ENCODE measurements around the gene PTGDR2. TPM values are rescaled to one million over a fixed set of nuclear protein-coding genes. Genes with fewer than 3 reads are reported as not detected.

Gene PTGDR2
- total and polyA plus RNA-seq, 2 experiments from 2014 or later, result 0.06 TPM; not detected in 1

DNA sequence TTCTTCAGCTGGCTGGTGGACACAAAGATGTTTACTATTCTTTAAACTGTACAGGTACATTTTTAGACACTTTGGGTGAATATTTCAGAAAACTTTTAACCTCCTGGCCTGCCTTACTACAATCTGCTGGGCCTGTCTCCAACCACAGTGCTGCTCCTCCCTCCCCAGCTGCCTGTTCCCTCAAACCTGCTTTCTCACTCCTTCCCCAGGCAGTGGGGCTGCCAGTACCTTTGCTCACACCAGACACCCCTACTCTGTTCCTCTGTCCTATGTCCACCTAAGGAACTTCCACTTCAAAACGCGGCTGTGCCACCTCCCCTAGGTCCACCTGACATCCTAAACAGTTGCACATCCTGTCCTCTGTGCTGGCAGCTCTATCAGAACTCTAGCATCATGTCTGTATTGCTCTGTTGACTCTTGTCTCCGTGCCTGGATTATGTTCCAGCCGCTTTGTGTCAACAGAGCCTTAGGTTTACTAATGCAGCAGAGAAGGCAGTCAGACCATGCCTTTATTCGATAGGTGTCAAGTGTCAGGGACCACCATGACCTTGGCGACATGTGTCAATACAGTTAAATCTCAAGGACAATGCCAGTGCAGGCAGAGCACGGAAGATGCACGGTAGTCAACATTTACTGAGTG, 25.0 kb upstream of the PTGDR2 start:
- no peak for DNase-seq
- no peaks in the 10 kb centered on the region for H3K79me2 ChIP-seq (ENCODE audit: insufficient read depth)
- H3K27me3 ChIP-seq (replicated peaks; ENCODE audit: insufficient read depth), result no peaks in the 10 kb centered on the region
- H3K9me3 ChIP-seq (ENCODE audit: low read depth), result no peaks in the 10 kb centered on the region
- H4K20me1 ChIP-seq (ENCODE audit: insufficient read depth), result no peaks in the 10 kb centered on the region
- H3K36me3 ChIP-seq (ENCODE audit: low read depth), result no peaks in the 10 kb centered on the region
- H3K4me1 ChIP-seq (ENCODE audit: insufficient read depth), result no peaks in the 10 kb centered on the region
- no peak overlapping the region for H3K4me2 ChIP-seq (ENCODE audit: unreplicated experiment)
- no peak overlapping the region for H3K9ac ChIP-seq
- H2AFZ ChIP-seq, result no peak overlapping the region
- in situ Hi-C loops (cut with MboI), result no loop called here
- H3K4me3 ChIP-seq, result no peak overlapping the region
- no peaks in the 10 kb centered on the region for H3F3A ChIP-seq (ENCODE audit: insufficient read depth)
- no peaks in the 10 kb centered on the region for H3K9me2 ChIP-seq (ENCODE audit: insufficient read depth)
- TF ChIP-seq EZH2phosphoT487 (IDR thresholded peaks at IDR 0.05; ENCODE audit: insufficient read depth, low read depth), result no peak
- no peak for TF ChIP-seq EZH2 (IDR thresholded peaks at IDR 0.05; ENCODE audit: insufficient read depth, poor library complexity, severe bottlenecking)
- no peak overlapping the region for H3K27ac ChIP-seq
- 76% methylated on average over 8 of the region's 8 CpGs for WGBS, 2 experiments (ENCODE audit: low coverage in 1 of 2, low lambda C conversion rate in 2 of 2, missing lambda C conversion rate in 2 of 2)

GRCh38 chr11:60879971-60880588, 24.3 kb upstream of the PTGDR2 start:
- no peaks in the 10 kb centered on the region for H3K27me3 ChIP-seq (replicated peaks; ENCODE audit: insufficient read depth)
- H2AFZ ChIP-seq, result no peak overlapping the region
- no peaks in the 10 kb centered on the region for H3K36me3 ChIP-seq (ENCODE audit: low read depth)
- H3K4me3 ChIP-seq, result no peak overlapping the region
- H3K79me2 ChIP-seq (ENCODE audit: insufficient read depth), result no peaks in the 10 kb centered on the region
- H3K9me3 ChIP-seq (ENCODE audit: low read depth), result no peaks in the 10 kb centered on the region
- no peak for DNase-seq
- no peaks in the 10 kb centered on the region for H3K9me2 ChIP-seq (ENCODE audit: insufficient read depth)
- H3K4me1 ChIP-seq (ENCODE audit: insufficient read depth), result no peaks in the 10 kb centered on the region
- 72 to 82% methylated on average over 5 of the region's 5 CpGs for WGBS, 2 experiments (ENCODE audit: low coverage in 1 of 2, low lambda C conversion rate in 2 of 2, missing lambda C conversion rate in 2 of 2)
- H3F3A ChIP-seq (ENCODE audit: insufficient read depth), result no peaks in the 10 kb centered on the region
- no peak overlapping the region for H3K27ac ChIP-seq
- no peak overlapping the region for H3K4me2 ChIP-seq (ENCODE audit: unreplicated experiment)
- H4K20me1 ChIP-seq (ENCODE audit: insufficient read depth), result no peaks in the 10 kb centered on the region
- in situ Hi-C loops (cut with MboI), result no loop called here
- no peak overlapping the region for H3K9ac ChIP-seq
- no peak for TF ChIP-seq EZH2 (IDR thresholded peaks at IDR 0.05; ENCODE audit: insufficient read depth, poor library complexity, severe bottlenecking)
- no peak for TF ChIP-seq EZH2phosphoT487 (IDR thresholded peaks at IDR 0.05; ENCODE audit: insufficient read depth, low read depth)

DNA sequence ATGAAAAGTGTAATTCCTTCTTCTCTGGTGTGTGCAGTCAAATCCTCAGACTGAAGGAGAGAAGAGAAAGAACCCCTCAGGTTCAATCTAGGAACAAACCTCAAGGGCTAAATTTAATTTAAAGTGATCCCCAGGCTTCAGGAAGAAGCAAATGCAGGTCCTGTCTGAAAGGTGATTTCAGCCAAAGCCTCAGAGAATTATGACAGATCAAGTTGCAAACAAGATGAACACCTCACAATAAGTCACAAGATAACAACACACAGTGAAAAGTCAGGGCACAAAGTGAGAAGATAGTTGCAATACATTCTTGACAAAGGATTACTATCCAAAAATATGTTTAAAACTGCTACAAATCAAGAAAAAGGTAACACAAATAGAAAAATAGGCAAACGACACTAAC, 23.4 kb upstream of the PTGDR2 start:
- Histone ChIP-seq H3K4me2 (ENCODE audit: unreplicated experiment) (no peak overlapping the region), H3F3A (ENCODE audit: insufficient read depth) (no peaks in the 10 kb centered on the region), H3K4me1 (ENCODE audit: insufficient read depth) (no peaks in the 10 kb centered on the region), H3K4me3 (no peak overlapping the region), H3K9me3 (ENCODE audit: low read depth) (no peaks in the 10 kb centered on the region), H3K36me3 (ENCODE audit: low read depth) (no peaks in the 10 kb centered on the region), H3K27me3 (replicated peaks; ENCODE audit: insufficient read depth) (no peaks in the 10 kb centered on the region), H4K20me1 (ENCODE audit: insufficient read depth) (no peaks in the 10 kb centered on the region), H3K27ac (no peak overlapping the region), H3K79me2 (ENCODE audit: insufficient read depth) (no peaks in the 10 kb centered on the region), H3K9me2 (ENCODE audit: insufficient read depth) (no peaks in the 10 kb centered on the region), H3K9ac (no peak overlapping the region), H2AFZ (no peak overlapping the region)
- in situ Hi-C loops (cut with MboI), result no loop called here
- no peak for DNase-seq
- no peak for TF ChIP-seq EZH2phosphoT487 (IDR thresholded peaks at IDR 0.05; ENCODE audit: insufficient read depth, low read depth)
- TF ChIP-seq EZH2 (IDR thresholded peaks at IDR 0.05; ENCODE audit: insufficient read depth, poor library complexity, severe bottlenecking), result no peak
- 93 to 98% methylated on average over 1 of the region's 1 CpG for WGBS, 2 experiments (ENCODE audit: low coverage in 1 of 2, low lambda C conversion rate in 2 of 2, missing lambda C conversion rate in 2 of 2)

DNA sequence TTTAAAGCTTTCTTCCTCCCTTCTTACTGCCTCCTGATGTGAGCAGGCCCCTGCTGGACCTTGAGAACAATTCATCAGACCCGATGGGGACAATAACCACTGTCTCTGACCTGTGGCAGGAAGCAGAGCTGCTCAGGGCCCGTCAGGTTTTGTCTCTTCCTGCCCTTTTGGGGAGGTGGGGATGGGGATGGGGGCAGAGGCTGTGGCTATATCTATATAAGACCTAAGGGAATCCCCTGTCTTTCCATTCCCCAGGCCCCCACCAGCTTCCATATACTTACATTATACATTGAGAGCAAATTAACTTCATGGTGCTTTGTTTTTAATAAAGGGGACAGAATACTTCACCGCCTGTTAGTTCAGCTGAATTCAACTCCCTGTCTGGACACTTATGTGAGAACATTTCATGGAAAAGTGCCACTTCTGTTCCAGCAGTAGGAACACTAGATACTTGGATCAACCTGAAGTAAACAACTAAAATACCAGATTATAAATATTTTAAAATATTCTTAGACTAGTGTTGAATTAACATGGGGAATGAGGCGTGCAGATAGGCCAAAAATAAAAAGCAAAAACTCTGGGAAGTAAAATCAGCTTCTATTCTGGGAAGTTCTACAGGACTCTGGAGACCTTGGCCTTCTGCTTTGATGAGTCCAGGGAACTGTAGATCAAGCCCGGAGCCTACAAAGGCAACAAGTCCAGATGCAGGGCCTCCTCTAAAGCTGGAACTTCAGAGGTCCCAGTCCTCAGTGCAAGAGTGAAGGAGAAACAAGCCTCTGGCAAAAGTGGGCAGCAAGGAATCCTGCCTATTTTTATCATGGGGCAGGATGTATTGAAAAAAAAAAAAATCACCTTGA, 22.7 kb upstream of the PTGDR2 start:
- in situ Hi-C loops (cut with MboI), result no loop called here
- Histone ChIP-seq H3K9me3 (ENCODE audit: low read depth) (no peaks in the 10 kb centered on the region), H3F3A (ENCODE audit: insufficient read depth) (no peaks in the 10 kb centered on the region), H3K9ac (no peak overlapping the region), H3K27me3 (replicated peaks; ENCODE audit: insufficient read depth) (no peaks in the 10 kb centered on the region), H3K36me3 (ENCODE audit: low read depth) (no peaks in the 10 kb centered on the region), H3K4me2 (ENCODE audit: unreplicated experiment) (no peak overlapping the region), H2AFZ (no peak overlapping the region), H3K27ac (no peak overlapping the region), H3K79me2 (ENCODE audit: insufficient read depth) (no peaks in the 10 kb centered on the region), H3K9me2 (ENCODE audit: insufficient read depth) (no peaks in the 10 kb centered on the region), H3K4me3 (no peak overlapping the region), H4K20me1 (ENCODE audit: insufficient read depth) (no peaks in the 10 kb centered on the region), H3K4me1 (ENCODE audit: insufficient read depth) (0 out of 2 replicates have a peak, but pooled peaks cover under 1% of the 10 kb centered on the region)
- no peak for TF ChIP-seq EZH2 (IDR thresholded peaks at IDR 0.05; ENCODE audit: insufficient read depth, poor library complexity, severe bottlenecking)
- TF ChIP-seq EZH2phosphoT487 (IDR thresholded peaks at IDR 0.05; ENCODE audit: insufficient read depth, low read depth), result no peak
- DNase-seq, result no peak
- WGBS, 2 experiments (ENCODE audit: low coverage in 1 of 2, low lambda C conversion rate in 2 of 2, missing lambda C conversion rate in 2 of 2), result 49 to 64% methylated on average over 5 of the region's 5 CpGs

Data from GM23248 (cell line).